Thyroid gland (tissue), 4 donors: Measurements from ENCODE around the gene PODN. TPM values are rescaled to one million over a fixed set of nuclear protein-coding genes. Genes with fewer than 3 reads are reported as not detected.

Experiments
- DNase-seq, 2 donors: peaks; one replicate each; pipeline ENCODE4 v3.0.0-alpha.2; 2019
- H3K27ac ChIP-seq, 3 donors: fragments of 200-600 bp; sonication (generic); 1 replicate in 2 of 3; 2 replicates in 1 of 3; pipeline ENCODE4 v1.5.1; 2016 to 2019; ENCODE audit warnings: mild to moderate bottlenecking in 1 of 3, moderate library complexity in 1 of 3
- H3K27me3 ChIP-seq: fragments of 200-600 bp; sonication (generic); one replicate; pipeline ENCODE4 v1.5.1; 2019
- H3K36me3 ChIP-seq, 2 donors: fragments of 200-600 bp; sonication (generic); one replicate each; pipeline ENCODE4 v1.5.1; 2016 to 2019
- H3K4me1 ChIP-seq, 2 donors: fragments of 200-600 bp; sonication (generic); one replicate each; pipeline ENCODE4 v1.5.1; 2017 to 2019
- H3K4me3 ChIP-seq, 3 donors: fragments of 200-600 bp; sonication (generic); replicated peaks in 1 of 3; 1 replicate in 2 of 3; 2 replicates in 1 of 3; pipeline ENCODE4 v1.5.1; 2016; ENCODE audit warnings: mild to moderate bottlenecking in 1 of 3
- H3K9me3 ChIP-seq: fragments of 200-600 bp; sonication (generic); one replicate; pipeline ENCODE4 v1.5.1; 2017
- CTCF ChIP-seq, 6 experiments: fragments of 200-600 bp in 3 of 6; fragments of 450-650 bp in 3 of 6; sonication (generic) in 3 of 6; IDR thresholded peaks; one replicate each; pipeline ENCODE4 v1.5.1; 2016 to 2019; ENCODE audit warnings: antibody characterized with exemption in 6 of 6, mild to moderate bottlenecking in 2 of 6, inconsistent platforms in 1 of 6, moderate library complexity in 1 of 6
- POLR2A ChIP-seq, 2 donors: fragments of 450-650 bp; IDR thresholded peaks; one replicate each; pipeline ENCODE4 v1.6.1; 2017; ENCODE audit warnings: antibody characterized with exemption in 2 of 2, mild to moderate bottlenecking in 2 of 2, moderate library complexity in 1 of 2
- WGBS, 2 donors: methylation state at CpG; one replicate each; pipeline ENCODE4 v1.1.5; 2017; 5-methylcytosine and 5-hydroxymethylcytosine counted together
- intact Hi-C: fragments of 100-400 bp; cut with DNase I; formaldehyde crosslinking; loops from one replicate; pipeline ENCODE4 v1.15.1; 2023
- total RNA-seq, 4 donors: library from RNA; depleted of rRNA; stranded (reverse); fragments of >200 nt; gene quantifications; one replicate each; pipeline ENCODE4 v1.2.3, GENCODE V29; 2016

Gene PODN
- total RNA-seq, 4 donors from 2014 or later, result 80.8 to 125 (median 101) TPM

GRCh38 chr1:53066488-53066887 is 4.5 kb downstream of the PODN start:
- Histone ChIP-seq H3K36me3 (no peaks in the 10 kb centered on the region), H3K27me3 (peaks cover 5% of the 10 kb centered on the region), H3K4me1 (peaks cover 13 to 17% of the 10 kb centered on the region in 2 donors), H3K4me3 (no peak overlapping the region), H3K27ac (no peak overlapping the region), H3K9me3 (no peaks in the 10 kb centered on the region)
- no peak for TF ChIP-seq POLR2A (IDR thresholded peaks at IDR 0.05)
- TF ChIP-seq CTCF (IDR thresholded peaks at IDR 0.05), result no peak
- 80 to 82% methylated on average over 6 of the region's 6 CpGs for WGBS, 2 donors
- intact Hi-C loops, result no loop called here
- DNase-seq, result no peak

- TF ChIP-seq POLR2A (IDR thresholded peaks at IDR 0.05) (no peak), CTCF (IDR thresholded peaks at IDR 0.05) (no peak)
- Histone ChIP-seq H3K9me3 (no peaks in the 10 kb centered on the region), H3K4me3 (no peak overlapping the region), H3K4me1 (peaks cover 10 to 11% of the 10 kb centered on the region in 2 donors), H3K27me3 (peaks cover 5% of the 10 kb centered on the region), H3K36me3 (no peaks in the 10 kb centered on the region), H3K27ac (no peak overlapping the region)
- intact Hi-C loops, result no loop called here
- DNase-seq, result no peak
- WGBS, 2 donors, result 82 to 86% methylated on average over 13 of the region's 13 CpGs
These were observed 5.1 kb downstream of the PODN start for GRCh38 chr1:53066891-53067738.

GRCh38 chr1:53067886-53068285 is 5.9 kb downstream of the PODN start:
- Histone ChIP-seq H3K9me3 (no peaks in the 10 kb centered on the region), H3K4me3 (no peak overlapping the region), H3K36me3 (no peaks in the 10 kb centered on the region), H3K27ac (no peak overlapping the region), H3K27me3 (peaks cover 3% of the 10 kb centered on the region), H3K4me1 (peaks cover 3% of the 10 kb centered on the region in 2 donors)
- intact Hi-C loops, result no loop called here
- no peak for DNase-seq
- TF ChIP-seq POLR2A (IDR thresholded peaks at IDR 0.05), result no peak
- no peak for TF ChIP-seq CTCF (IDR thresholded peaks at IDR 0.05)
- WGBS, 2 donors, result 74 to 89% methylated on average over 2 of the region's 2 CpGs

- Histone ChIP-seq H3K36me3 (no peaks in the 10 kb centered on the region), H3K27me3 (no peaks in the 10 kb centered on the region), H3K4me3 (no peak overlapping the region), H3K4me1 (no peaks in the 10 kb centered on the region), H3K9me3 (no peaks in the 10 kb centered on the region), H3K27ac (no peak overlapping the region)
- DNase-seq, result no peak
- intact Hi-C loops, result no loop called here
- TF ChIP-seq CTCF (IDR thresholded peaks at IDR 0.05), result no peak
- TF ChIP-seq POLR2A (IDR thresholded peaks at IDR 0.05), result no peak
- 90 to 93% methylated on average over 5 to 7 of the region's 7 CpGs for WGBS, 2 donors
These were observed 6.5 kb downstream of the PODN start for GRCh38 chr1:53068314-53069099.

- intact Hi-C loops, result no loop called here
These were observed 7.3 kb downstream of the PODN start for GRCh38 chr1:53069265-53069662.

More at GRCh38 chr1:53069265-53069662, 7.3 kb downstream of the PODN start:
- H3K27me3 ChIP-seq, result no peaks in the 10 kb centered on the region
- H3K4me3 ChIP-seq, result no peak overlapping the region
- TF ChIP-seq POLR2A (IDR thresholded peaks at IDR 0.05) (no peak), CTCF (IDR thresholded peaks at IDR 0.05) (no peak)
- WGBS, 2 donors, result 74 to 83% methylated on average over 3 to 7 of the region's 7 CpGs
- H3K36me3 ChIP-seq, result no peaks in the 10 kb centered on the region
- H3K4me1 ChIP-seq, result no peaks in the 10 kb centered on the region
- H3K27ac ChIP-seq, result no peak overlapping the region
- no peak for DNase-seq
- no peaks in the 10 kb centered on the region for H3K9me3 ChIP-seq
